Body of pancreas (tissue), 4 donors: ENCODE measurements around the gene ZDHHC16. TPM values are rescaled to one million over a fixed set of nuclear protein-coding genes. Genes with fewer than 3 reads are reported as not detected.

Experiments
- ATAC-seq: fragments of 150-250 bp; one replicate; pipeline ENCODE4 v1.9.1; 2016
- DNase-seq, 4 donors: peaks; one replicate each; pipeline ENCODE4 v3.0.0-alpha.2; 2019
- H3K27ac ChIP-seq, 4 donors: fragments of 200-600 bp; sonication (generic); 1 replicate in 3 of 4; 2 replicates in 1 of 4; pipeline versions ENCODE4 v1.5.1 to v1.6.1; 2016 to 2019; ENCODE audit warnings: mild to moderate bottlenecking in 1 of 4, mixed read lengths in 1 of 4, moderate library complexity in 1 of 4
- H3K27me3 ChIP-seq, 2 donors: fragments of 200-600 bp; sonication (generic); one replicate each; pipeline ENCODE4 v1.6.0; 2016; ENCODE audit warnings: mild to moderate bottlenecking in 1 of 2
- H3K36me3 ChIP-seq, 2 donors: fragments of 200-600 bp; sonication (generic); replicated peaks in 1 of 2; 2 replicates each; pipeline ENCODE4 v1.5.1; 2016; ENCODE audit warnings: low read depth in 2 of 2; ENCODE audit not compliant: insufficient read depth in 1 of 2
- H3K4me1 ChIP-seq: fragments of 200-600 bp; sonication (generic); one replicate; pipeline ENCODE4 v1.6.0; 2016
- H3K4me3 ChIP-seq, 2 donors: fragments of 200-600 bp; sonication (generic); 1 replicate in 1 of 2; 2 replicates in 1 of 2; pipeline ENCODE4 v1.5.1; 2016 to 2019
- H3K9me3 ChIP-seq, 3 donors: fragments of 200-600 bp; sonication (generic); 1 replicate in 2 of 3; 2 replicates in 1 of 3; pipeline ENCODE4 v1.5.1; 2016
- POLR2A ChIP-seq, 3 donors: fragments of 450-650 bp; IDR thresholded peaks; one replicate each; pipeline ENCODE4 v1.6.1; 2016; ENCODE audit warnings: antibody characterized with exemption in 3 of 3, mild to moderate bottlenecking in 2 of 3
- WGBS, 2 donors: methylation state at CpG; one replicate each; pipeline ENCODE4 v1.1.5; 2017; 5-methylcytosine and 5-hydroxymethylcytosine counted together
- intact Hi-C: fragments of 100-400 bp; cut with DNase I; formaldehyde crosslinking; loops from one replicate; pipeline ENCODE4 v1.15.1; 2023
- total RNA-seq, 2 donors: library from RNA; depleted of rRNA; stranded (reverse); fragments of >200 nt; gene quantifications; one replicate each; pipeline ENCODE4 v1.1.0, GENCODE V29; 2016
- TF ChIP-seq, protein P1 (sequence below), 7 experiments: fragments of 450-650 bp in 4 of 7; fragments of 200-600 bp in 3 of 7; sonication (generic) in 3 of 7; IDR thresholded peaks; one replicate each; pipeline ENCODE4 v1.5.1; 2016 to 2019; ENCODE audit warnings: antibody characterized with exemption in 7 of 7

Gene ZDHHC16
- total RNA-seq, 2 donors from 2014 or later = 17.5 to 18.2 TPM

DNA sequence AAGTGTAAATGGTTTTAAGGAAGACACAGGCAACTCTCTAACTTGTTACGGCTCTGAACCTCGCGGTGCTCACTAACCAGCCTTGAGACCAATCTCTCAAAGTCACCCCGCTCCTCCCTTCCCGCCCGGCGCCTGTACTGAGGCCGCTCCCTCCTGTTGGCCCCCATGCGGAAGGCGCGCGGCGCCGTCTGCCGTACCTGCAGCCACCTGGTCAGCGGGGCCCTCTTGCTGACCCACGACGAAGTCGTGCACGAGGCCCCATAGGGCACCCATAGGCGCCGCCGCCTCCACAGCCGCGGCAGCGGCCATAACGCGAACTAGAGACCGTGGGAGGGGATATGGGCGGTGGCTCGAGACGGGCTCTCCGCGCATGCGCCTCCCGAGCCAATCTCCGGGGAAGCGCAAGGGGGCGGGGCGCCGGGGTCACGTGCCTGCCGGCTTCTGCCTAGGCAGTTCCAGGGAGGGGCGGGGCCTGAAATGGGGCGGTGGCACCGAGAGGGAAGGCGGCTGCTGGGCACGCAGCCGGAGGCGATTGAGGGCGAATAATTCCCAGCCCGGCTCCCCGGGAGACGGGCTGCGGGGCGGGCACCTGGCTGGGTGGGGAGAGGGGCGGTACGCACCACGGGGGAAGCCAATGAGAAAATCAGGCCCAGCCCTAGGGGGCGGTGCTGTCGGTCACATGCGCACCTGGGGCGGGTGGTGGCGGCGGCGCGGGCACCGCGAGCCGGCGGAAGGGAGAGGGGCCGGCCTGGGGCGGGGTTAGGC is 52.3 kb downstream of the ZDHHC16 start, which contains the start of gene MMS19:
MMS19 (minus strand) TSS at position 347 of the 765 bp plus-strand sequence; CDS start at position 309, 38 bp downstream.
- Histone ChIP-seq H3K27ac (peak within 1 kb of the TSS; percentile 78 to 91 (median 88)), H3K27me3 (no peaks in the 10 kb centered on the region), H3K36me3 (no peaks in the 10 kb centered on the region), H3K4me3 (peak within 1 kb of the TSS; percentile 70 to 77), H3K4me1 (peaks cover 40% of the 10 kb centered on the region), H3K9me3 (no peaks in the 10 kb centered on the region)
- intact Hi-C loops = loop anchor here (5.0 kb wide), 1 partner anchor 51 kb away; the partner anchor contains the start of genes EXOSC1 and ZDHHC16
- 0 to 5% methylated on average over 14 to 61 of the region's 73 CpGs for WGBS, 2 donors
- ATAC-seq (peak; percentile 89), DNase-seq (peak; percentile 100)
- TF ChIP-seq POLR2A (IDR thresholded peaks at IDR 0.05) = peak; percentile 70 to 88 (median 85)
- TF ChIP-seq, protein P1, sequence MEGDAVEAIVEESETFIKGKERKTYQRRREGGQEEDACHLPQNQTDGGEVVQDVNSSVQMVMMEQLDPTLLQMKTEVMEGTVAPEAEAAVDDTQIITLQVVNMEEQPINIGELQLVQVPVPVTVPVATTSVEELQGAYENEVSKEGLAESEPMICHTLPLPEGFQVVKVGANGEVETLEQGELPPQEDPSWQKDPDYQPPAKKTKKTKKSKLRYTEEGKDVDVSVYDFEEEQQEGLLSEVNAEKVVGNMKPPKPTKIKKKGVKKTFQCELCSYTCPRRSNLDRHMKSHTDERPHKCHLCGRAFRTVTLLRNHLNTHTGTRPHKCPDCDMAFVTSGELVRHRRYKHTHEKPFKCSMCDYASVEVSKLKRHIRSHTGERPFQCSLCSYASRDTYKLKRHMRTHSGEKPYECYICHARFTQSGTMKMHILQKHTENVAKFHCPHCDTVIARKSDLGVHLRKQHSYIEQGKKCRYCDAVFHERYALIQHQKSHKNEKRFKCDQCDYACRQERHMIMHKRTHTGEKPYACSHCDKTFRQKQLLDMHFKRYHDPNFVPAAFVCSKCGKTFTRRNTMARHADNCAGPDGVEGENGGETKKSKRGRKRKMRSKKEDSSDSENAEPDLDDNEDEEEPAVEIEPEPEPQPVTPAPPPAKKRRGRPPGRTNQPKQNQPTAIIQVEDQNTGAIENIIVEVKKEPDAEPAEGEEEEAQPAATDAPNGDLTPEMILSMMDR (IDR thresholded peaks at IDR 0.05) = peak in 2 of 7 experiments; percentile 31 to 36

DNA sequence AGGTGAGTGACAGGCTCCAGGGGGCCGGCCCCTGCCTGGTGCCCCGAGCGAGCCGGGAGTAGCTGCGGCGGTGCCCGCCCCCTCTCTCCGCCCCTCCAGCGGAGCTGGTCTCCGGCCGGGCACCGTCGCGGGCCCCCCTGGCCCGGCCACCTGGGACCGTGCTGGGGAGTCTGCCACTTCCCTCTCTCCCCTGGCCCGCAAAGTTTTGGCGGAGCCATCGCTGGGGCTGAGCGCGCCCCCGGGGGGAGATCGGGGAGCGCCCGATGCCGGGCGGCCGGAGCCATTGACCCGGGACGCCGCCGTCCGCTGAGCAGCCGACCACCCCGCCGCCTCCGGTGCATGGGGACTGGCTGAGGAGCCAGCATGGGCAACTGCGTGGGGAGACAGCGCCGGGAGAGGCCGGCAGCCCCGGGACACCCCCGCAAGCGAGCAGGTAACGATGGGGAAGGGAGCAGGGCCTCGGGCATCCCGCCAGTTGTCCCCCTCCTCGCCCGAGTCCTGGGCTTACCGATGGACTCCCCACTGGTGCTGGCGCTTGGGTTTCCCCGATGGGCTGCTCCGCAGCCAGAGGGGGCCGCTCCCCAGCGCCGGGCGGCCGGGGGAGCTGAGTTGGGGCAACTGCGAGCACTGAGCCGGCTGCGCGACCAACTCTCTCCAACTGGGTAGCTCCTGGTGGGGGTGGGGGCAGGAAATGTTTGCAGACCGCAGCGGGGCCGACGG is 53.0 kb downstream of the ZDHHC16 start, which contains the start of gene UBTD1:
UBTD1 (plus strand) TSS at position 84 of the 720 bp plus-strand sequence; CDS start at position 364, 280 bp downstream.
- Histone ChIP-seq H3K27me3 (no peaks in the 10 kb centered on the region), H3K4me3 (peak within 1 kb of the TSS; percentile 70 to 77), H3K9me3 (no peaks in the 10 kb centered on the region), H3K36me3 (no peaks in the 10 kb centered on the region), H3K27ac (peak within 1 kb of the TSS; percentile 78 to 91 (median 88)), H3K4me1 (peaks cover 40% of the 10 kb centered on the region)
- peak; percentile 52 to 65 (median 54) for DNase-seq
- 0 to 1% methylated on average over 7 to 62 of the region's 66 CpGs for WGBS, 2 donors
- TF ChIP-seq, protein P1 (IDR thresholded peaks at IDR 0.05) = peak in 1 of 7 experiments; percentile 8
- TF ChIP-seq POLR2A (IDR thresholded peaks at IDR 0.05) = peak; percentile 9 to 40 (median 16)
- intact Hi-C loops = loop anchor here (5.0 kb wide), 1 partner anchor 52 kb away; the partner anchor contains the start of genes EXOSC1 and ZDHHC16
- ATAC-seq = peak; percentile 2

DNA sequence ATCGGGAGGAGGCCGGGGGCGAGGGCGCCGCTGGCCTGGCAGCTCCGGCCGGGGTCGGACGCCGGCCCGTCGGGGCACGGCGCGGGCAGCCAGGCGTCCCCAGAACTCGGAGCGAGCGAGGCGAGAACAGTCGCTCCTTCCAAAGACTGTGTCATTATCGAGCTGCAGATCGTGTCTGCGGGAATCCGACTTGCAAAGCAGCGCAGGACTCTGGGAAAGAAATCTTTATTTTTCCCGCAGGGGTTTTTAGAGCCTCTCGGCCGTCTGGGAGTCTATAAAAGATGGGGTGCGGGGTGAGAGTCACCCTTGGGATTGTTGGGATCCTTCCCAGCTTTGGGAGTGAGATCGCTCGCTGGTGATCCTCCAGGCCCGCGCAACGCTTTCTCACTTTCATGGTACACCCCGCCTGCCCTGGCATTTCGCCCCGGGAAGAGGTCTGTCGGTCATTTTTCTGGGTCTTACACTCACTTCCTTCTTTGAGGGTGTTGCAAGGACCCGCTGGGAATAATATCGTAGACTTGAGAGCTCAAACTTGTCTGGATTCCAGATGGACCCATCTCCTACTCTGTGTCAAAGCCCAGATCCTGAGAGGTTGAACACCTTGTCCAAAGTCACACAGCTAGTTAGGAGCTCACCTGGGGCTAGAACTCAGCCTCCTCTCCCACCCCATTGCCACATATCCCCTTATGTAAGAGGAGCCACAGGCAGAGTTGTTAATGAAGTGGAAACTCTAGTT is 53.8 kb downstream of the ZDHHC16 start:
- ATAC-seq = no peak
- Histone ChIP-seq H3K4me3 (peak overlapping the region; percentile 70 to 77), H3K9me3 (no peaks in the 10 kb centered on the region), H3K36me3 (no peaks in the 10 kb centered on the region), H3K27ac (peak overlapping the region; percentile 78 to 91 (median 88)), H3K27me3 (no peaks in the 10 kb centered on the region), H3K4me1 (peaks cover 38% of the 10 kb centered on the region)
- DNase-seq = peak; percentile 60 to 76 (median 68)
- TF ChIP-seq POLR2A (IDR thresholded peaks at IDR 0.05) = no peak
- TF ChIP-seq, protein P1 (IDR thresholded peaks at IDR 0.05) = no peak
- WGBS, 2 donors = 1% methylated on average over 13 to 41 of the region's 41 CpGs
- intact Hi-C loops = loop anchor here (5.0 kb wide), 1 partner anchor 52 kb away; the partner anchor contains the start of genes EXOSC1 and ZDHHC16

DNA sequence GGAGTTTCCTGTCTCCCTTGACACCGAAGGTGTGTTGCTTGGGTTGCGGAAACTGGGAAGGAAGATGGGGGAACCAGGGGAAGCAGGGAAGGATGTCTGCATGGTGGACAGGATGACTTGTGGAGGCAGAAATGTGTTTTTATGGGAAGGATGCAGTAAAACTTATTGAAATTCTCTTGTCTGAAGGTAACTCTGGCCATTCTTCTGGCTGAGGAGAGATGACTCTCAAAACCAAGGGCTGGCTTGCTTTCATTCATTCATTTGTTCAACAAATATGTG is 54.3 kb downstream of the ZDHHC16 start:
- intact Hi-C loops = no loop called here
- no peak overlapping the region for H3K4me3 ChIP-seq
- TF ChIP-seq, protein P1 (IDR thresholded peaks at IDR 0.05) = no peak
- TF ChIP-seq POLR2A (IDR thresholded peaks at IDR 0.05) = no peak
- H3K4me1 ChIP-seq = peaks cover 33% of the 10 kb centered on the region
- WGBS, 2 donors = 83 to 92% methylated on average over 2 of the region's 2 CpGs
- no peaks in the 10 kb centered on the region for H3K36me3 ChIP-seq
- H3K27ac ChIP-seq = peak overlapping the region in 2 of 4 donors; percentile 89 to 91
- ATAC-seq = no peak
- no peaks in the 10 kb centered on the region for H3K27me3 ChIP-seq
- no peak for DNase-seq
- no peaks in the 10 kb centered on the region for H3K9me3 ChIP-seq
